Measurements from ENCODE around the gene TBX20. TPM values are rescaled to one million over a fixed set of nuclear protein-coding genes. Genes with fewer than 3 reads are reported as not detected.

The TBX20 gene
- total and polyA plus RNA-seq, 5 donors = 14.8 to 254 (median 226) TPM

Other genes starting within 250 kb of the TBX20 start
- 10 to 100 TPM; 30.3 to 36.6 (median 31.9) TPM for gene DPY19L1, start 216.6 kb downstream of the TBX20 start, total RNA-seq
- gene DPY19L1, start 216.6 kb downstream of the TBX20 start, polyA plus RNA-seq = 11.9 TPM

Measured in right cardiac atrium (tissue), 5 donors.